SH-SY5Y (cell line): Measurements from ENCODE around the gene XYLT2.

Experiments
- GATA2 ChIP-seq: IDR thresholded peaks from 2 replicates; pipeline ENCODE4 v1.6.1; 2011; ENCODE audit warnings: mild to moderate bottlenecking, low read depth, low read length
- GATA3 ChIP-seq: IDR thresholded peaks from 2 replicates; pipeline ENCODE4 v1.6.1; 2011; ENCODE audit warnings: low read depth, mild to moderate bottlenecking, low read length, moderate library complexity

GRCh38 chr17:50316016-50316587 is 29.8 kb upstream of the XYLT2 start:
- TF ChIP-seq GATA2 (no peak), GATA3 (no peak)
